Chondrocyte (in vitro differentiated cells): Measurements from ENCODE around the gene RACGAP1. TPM values are rescaled to one million over a fixed set of nuclear protein-coding genes. Genes with fewer than 3 reads are reported as not detected.

Source experiments
- DNase-seq: peaks from one replicate; pipeline ENCODE4 v3.0.0; 2021; ENCODE audit warnings: mixed read lengths, low spot score
- H3K27ac Mint-ChIP-seq: one replicate; pipeline ENCODE4 v1.8.0; 2021; ENCODE audit warnings: mild to moderate bottlenecking, moderate library complexity, mixed read lengths; ENCODE audit not compliant: unreplicated experiment
- H3K27me3 Mint-ChIP-seq: 2 replicates; pipeline ENCODE4 v1.8.0; 2021; ENCODE audit warnings: low read depth, mixed read lengths
- H3K36me3 Mint-ChIP-seq: 2 replicates; pipeline ENCODE4 v1.8.0; 2021; ENCODE audit warnings: low read depth, mixed read lengths
- H3K4me1 Mint-ChIP-seq: 2 replicates; pipeline ENCODE4 v1.8.0; 2021; ENCODE audit warnings: low read depth, mild to moderate bottlenecking, mixed read lengths
- H3K4me3 Mint-ChIP-seq: one replicate; pipeline ENCODE4 v1.8.0; 2021; ENCODE audit warnings: mild to moderate bottlenecking, moderate library complexity, mixed read lengths; ENCODE audit not compliant: unreplicated experiment
- H3K9me3 Mint-ChIP-seq: 2 replicates; pipeline ENCODE4 v1.8.0; 2021; ENCODE audit warnings: low read depth, mixed read lengths
- CTCF ChIP-seq: fragments of 200-600 bp; sonication (generic); IDR thresholded peaks from 2 replicates; pipeline ENCODE4 v1.5.0; 2021; ENCODE audit warnings: antibody characterized with exemption, mild to moderate bottlenecking, moderate library complexity
- total RNA-seq: library from RNA; stranded (reverse); gene quantifications from 3 replicates; pipeline ENCODE4 v1.2.1, GENCODE V29; 2021

The RACGAP1 gene
- total RNA-seq, 1 donor from 2014 or later, result 25.7 TPM

- H3K9me3 Mint-ChIP-seq, result no peaks in the 10 kb centered on the region
- no peak for DNase-seq
- TF ChIP-seq CTCF, result no peak
- no peak overlapping the region for H3K4me3 Mint-ChIP-seq
- peaks cover 6% of the 10 kb centered on the region for H3K4me1 Mint-ChIP-seq
- no peaks in the 10 kb centered on the region for H3K27me3 Mint-ChIP-seq
- H3K27ac Mint-ChIP-seq, result no peak overlapping the region
- H3K36me3 Mint-ChIP-seq, result no peaks in the 10 kb centered on the region
Observed at GRCh38 chr12:50061946-50062686, 36.8 kb upstream of the RACGAP1 start.

- no peak for DNase-seq
- no peak for TF ChIP-seq CTCF
- Mint-ChIP-seq H3K9me3 (no peaks in the 10 kb centered on the region), H3K4me1 (peaks cover 13% of the 10 kb centered on the region), H3K36me3 (peaks cover 1% of the 10 kb centered on the region), H3K4me3 (no peak overlapping the region), H3K27me3 (peaks cover 5% of the 10 kb centered on the region), H3K27ac (no peak overlapping the region)
Observed at GRCh38 chr12:50061171-50061570, 35.9 kb upstream of the RACGAP1 start.

GRCh38 chr12:50060120-50060468 lies 34.8 kb upstream of the RACGAP1 start:
- TF ChIP-seq CTCF, result no peak
- Mint-ChIP-seq H3K4me1 (peaks cover 19% of the 10 kb centered on the region), H3K9me3 (no peaks in the 10 kb centered on the region), H3K36me3 (peaks cover 1% of the 10 kb centered on the region), H3K4me3 (no peak overlapping the region), H3K27me3 (peaks cover 10% of the 10 kb centered on the region), H3K27ac (no peak overlapping the region)
- DNase-seq, result no peak

GRCh38 chr12:50059440-50060119 lies 34.3 kb upstream of the RACGAP1 start:
- Mint-ChIP-seq H3K36me3 (peaks cover 1% of the 10 kb centered on the region), H3K27ac (no peak overlapping the region), H3K27me3 (peaks cover 10% of the 10 kb centered on the region), H3K9me3 (no peaks in the 10 kb centered on the region), H3K4me3 (no peak overlapping the region), H3K4me1 (peaks cover 18% of the 10 kb centered on the region)
- no peak for DNase-seq
- no peak for TF ChIP-seq CTCF

GRCh38 chr12:50058743-50059312 lies 33.5 kb upstream of the RACGAP1 start:
- DNase-seq, result peak; percentile 77
- Mint-ChIP-seq H3K4me1 (peaks cover 14% of the 10 kb centered on the region), H3K9me3 (no peaks in the 10 kb centered on the region), H3K27me3 (peaks cover 11% of the 10 kb centered on the region), H3K36me3 (peaks cover 1% of the 10 kb centered on the region), H3K27ac (no peak overlapping the region), H3K4me3 (peak overlapping the region; percentile 28)
- no peak for TF ChIP-seq CTCF
